ENCODE data around the gene PIK3C2B.

The PIK3C2B gene

GRCh38 chr1:204459706-204460105, 34.9 kb downstream of the PIK3C2B start:
- DNase-seq, result no peak

GRCh38 chr1:204457666-204458065, 36.9 kb downstream of the PIK3C2B start:
- no peak for DNase-seq

- DNase-seq, result no peak
These were observed 37.7 kb downstream of the PIK3C2B start for GRCh38 chr1:204456826-204457442.

- DNase-seq, result no peak
These were observed 38.8 kb downstream of the PIK3C2B start for GRCh38 chr1:204455831-204456145.

DNA sequence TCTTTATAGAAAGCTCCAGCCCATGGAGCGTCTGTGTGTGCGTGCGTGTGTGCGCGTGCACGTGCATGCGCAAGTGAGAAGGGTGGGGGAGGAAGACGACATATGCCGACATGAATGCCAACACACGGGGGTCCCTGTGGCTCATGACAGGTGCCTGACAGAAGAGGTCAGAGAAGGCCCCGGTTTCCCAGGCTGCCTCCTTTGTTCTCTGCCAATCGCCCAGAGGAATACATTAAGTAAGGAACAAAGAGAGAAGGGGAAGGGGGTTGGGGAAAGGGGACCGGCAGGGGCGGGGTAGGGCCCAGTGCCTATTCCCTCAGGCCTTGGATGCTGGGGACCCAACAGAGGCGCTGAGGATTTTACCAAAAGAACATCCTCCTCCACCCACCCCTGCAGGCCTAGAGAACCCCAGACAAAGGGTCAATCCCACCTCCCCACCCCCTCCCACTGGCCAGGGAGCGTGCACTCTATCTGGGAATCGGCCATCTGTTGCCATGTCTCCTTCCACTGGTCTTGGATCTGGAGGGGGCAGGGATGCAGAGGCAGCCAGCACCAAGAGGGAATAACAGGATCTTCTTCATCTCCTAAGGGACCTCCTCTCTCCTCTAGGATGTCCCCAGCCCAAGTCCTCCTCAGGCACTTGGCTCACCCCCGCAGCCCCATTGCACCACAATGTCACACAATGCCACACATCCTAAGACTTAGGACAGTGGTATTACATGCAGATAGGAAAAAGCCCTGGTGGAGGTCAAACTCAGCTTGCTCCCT, 39.4 kb downstream of the PIK3C2B start:
- DNase-seq, result no peak

GRCh38 chr1:204454476-204454875, 40.1 kb downstream of the PIK3C2B start:
- no peak for DNase-seq

DNA sequence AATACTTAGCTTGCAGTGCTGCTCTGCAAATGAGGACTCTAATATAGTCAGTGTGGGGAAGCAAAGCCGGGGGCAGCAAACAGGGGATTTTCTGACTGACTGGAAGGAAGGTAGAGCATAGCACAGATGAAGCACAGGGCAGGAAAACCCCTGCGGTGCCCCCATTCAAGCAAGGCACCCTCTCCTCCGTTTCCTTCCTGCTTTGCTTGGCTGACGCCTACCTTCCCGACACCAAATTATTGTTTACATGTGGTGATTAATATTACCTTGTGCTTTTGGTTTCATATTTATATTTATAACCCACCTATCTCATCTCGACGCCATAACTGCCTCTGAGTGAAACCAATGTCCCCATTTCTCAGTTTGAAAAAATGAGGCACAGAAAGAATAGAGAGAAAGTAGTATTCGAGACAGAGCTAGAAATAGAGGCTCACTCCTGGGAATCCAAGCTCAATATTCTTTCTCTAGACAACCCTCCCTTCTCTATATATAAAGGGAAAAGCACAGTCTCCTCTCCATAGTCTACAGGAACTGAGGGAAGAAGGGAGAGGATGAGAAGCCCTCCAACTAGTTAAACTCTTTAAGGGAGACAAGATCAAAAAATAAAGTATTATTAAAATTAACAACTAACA, 41.3 kb downstream of the PIK3C2B start:
- no peak for DNase-seq

DNA sequence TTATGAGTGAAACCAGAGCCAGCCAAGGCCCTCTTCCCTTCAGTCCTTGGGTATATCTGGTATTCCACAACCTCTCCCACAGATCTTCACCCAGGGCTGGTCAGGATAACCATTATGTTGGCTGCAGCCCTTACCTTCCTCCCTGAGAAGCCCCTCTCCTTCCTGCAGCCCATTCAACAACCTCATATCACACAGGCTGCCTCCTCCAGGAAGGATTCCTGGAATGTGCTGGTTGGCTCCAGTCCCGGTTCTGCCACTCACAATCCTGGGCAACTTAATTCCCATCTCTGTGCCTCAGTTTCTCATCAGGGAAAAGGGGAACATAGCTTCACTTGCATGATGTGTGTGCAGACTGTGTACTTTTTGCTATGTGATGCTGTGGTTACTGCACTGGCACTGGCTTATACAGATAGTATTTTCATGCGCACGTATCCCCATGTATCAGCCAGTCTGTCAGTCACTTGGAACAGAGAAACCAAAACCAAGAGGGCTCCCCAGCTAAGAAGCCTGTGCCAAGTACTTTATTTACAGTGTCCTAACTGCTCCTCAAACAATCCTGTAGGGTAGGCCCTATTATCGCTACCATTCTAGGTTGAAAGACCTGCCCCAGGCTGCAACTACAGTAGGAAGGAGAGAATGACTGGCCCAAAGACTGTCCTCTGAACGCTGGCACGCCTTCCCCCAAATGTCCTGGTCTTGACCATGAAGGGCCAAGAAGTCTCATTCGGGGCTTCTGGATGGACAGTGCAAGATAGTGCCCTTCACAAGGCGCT, 43.1 kb downstream of the PIK3C2B start:
- DNase-seq, result no peak

DNA sequence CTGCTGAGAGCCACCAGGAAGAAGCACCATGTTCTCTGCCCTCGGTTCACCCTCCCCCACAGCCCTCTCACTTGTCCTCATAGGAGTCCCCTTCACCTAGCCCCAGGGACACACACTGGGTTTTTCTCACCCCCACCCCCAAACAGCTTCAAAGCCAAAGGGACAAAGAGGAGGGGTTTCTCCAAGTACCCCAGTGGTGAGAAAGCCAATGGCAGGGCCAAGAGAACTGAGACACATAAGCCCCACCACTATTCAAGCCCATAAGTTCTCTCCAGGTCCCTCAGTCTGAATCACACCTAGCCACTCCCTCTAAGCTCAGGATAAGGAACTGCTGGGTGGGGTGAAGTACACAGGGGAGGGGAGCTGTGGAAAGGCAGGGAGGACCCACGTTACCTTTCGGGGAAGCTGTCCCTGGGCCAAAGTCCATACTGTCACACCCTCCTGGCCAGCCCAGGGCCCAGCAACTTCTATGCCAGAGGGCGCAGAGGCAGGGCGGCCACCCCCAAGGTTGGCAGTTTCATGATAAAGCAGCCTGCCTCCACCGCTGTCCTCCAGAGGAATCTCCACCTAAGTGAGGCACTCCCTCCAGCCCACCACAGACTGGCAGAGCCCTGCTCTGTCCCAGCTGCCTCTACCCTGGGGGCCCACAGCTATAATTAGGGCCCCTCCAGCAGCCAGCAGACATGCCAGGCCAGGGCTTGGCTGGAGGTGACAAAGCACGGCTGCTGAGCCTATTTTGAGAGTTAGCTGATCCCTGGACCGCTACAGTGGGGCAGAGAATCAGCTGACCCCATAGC, 43.9 kb downstream of the PIK3C2B start:
- no peak for DNase-seq

- no peak for DNase-seq
These were observed 44.8 kb downstream of the PIK3C2B start for GRCh38 chr1:204449678-204450280.

GRCh38 chr1:204448991-204449677, 45.5 kb downstream of the PIK3C2B start:
- no peak for DNase-seq

DNA sequence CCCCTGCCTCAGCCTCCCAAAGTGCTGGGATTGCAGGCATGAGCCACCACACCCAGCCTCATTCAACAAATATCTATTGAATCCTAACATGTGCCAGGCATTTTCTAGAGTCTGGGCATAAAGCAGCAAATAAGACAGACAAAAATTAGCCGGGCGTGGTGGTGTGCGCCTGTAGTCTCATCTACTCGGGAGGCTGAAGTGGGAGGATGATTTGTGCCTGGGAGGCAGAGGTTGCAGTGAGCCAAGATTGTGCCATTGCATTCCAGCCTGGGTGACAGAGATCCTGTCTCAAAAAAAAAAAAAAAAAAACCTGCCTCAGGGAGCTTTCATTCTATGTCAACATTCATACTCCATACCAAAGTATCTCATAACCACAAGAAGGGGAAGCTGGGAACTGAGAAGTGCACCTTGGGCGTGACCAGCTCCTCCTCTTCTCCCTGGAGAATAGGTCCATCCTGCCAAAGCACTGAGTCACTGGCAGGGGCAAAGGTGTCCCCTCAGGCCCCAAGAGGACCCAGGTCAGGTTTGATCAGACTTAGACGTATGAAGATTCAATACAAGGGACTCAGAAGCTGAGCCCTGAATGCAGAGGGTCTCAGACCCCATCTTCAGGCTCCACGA, 46.2 kb downstream of the PIK3C2B start:
- DNase-seq, result no peak

- no peak for DNase-seq
These were observed 46.9 kb downstream of the PIK3C2B start for GRCh38 chr1:204447736-204448135.

DNA sequence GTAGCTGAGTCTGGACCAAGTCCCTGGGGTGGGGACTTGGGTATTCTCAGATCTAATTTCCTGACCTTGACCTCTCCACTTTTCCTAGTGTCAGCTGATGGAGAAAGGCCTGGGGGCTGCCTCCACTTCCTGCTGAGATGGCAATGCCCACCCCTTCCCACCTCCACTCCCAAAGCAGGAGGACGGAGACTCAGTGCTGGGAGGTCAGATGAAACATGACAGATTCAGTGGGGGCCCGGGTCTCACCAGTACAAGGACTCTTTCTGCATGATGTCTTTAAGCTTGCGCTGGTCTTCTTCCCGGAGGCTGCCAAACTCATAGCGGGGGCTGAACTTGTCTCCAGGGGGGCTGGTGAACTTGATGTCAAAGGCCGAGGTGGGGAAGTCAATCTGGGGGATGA, 47.4 kb downstream of the PIK3C2B start:
- no peak for DNase-seq

DNA sequence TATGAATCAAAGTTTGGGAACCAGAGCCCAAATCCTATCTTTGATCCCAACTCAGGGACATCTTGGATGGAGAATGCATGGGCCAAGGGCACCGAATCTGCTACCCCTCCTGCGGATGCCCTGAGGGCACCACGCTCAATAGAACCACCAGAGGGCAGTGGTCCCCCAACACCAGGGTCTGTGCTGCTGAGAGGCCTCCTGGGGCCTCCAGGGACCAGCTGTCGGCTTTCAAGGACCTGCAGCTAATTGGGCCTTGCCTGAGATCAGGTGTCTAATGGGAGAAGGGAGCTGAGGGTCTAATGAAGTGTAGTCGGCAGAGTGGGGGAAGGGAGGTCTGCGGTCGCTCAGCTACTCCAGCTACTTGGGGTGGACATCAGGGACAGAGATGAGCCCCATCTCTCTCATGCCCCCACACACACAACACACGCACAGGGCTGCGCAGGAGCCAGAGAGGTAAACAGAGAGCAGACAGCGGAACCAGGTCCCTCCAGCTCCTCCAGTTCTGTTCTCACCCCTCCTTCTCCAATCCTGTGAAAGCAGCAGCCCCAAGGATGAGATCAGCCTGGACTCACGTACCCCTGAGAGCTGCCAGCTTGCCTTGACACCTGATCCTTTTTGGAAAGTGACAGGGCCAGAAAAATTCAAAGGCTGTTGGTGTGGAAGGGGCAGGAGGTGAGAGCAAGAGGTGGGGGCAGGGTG, 48.0 kb downstream of the PIK3C2B start:
- DNase-seq, result peak; percentile 98

DNA sequence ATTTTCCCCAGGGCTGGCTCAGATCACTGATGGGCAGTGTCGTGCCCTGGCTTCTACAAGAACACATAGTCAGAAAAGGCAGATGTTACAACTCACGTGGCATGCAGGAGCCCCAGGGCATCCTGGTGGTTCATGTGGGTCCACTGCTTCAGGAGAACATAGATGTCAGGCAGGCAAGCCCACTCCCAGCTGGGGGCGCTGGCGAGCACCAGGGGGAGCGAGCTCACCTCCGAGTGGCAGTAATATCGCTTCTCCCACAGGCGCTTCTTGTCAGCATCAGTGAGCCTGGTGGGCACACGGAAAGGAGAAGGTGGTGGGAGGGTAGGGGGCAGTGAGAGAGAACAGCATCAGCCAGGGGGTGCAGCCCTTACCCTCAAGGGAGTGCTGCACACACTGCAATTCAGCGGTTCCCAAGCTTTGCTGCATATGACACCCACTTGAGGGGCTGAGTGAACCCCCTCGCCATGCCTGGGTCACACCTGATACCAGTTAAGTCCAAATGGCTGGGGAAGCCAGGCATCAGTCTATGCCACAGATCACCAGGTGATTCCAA, 48.7 kb downstream of the PIK3C2B start:
- peak; percentile 44 for DNase-seq
